Vagina (tissue), 2 donors: Measurements from ENCODE around the gene CST7.
"Not testable (repeated sequence)": the region's sequence is repeated elsewhere in the genome, so short reads cannot be mapped to it uniquely, and the experiment has no call there.

Experiments used
- POLR2A ChIP-seq, 2 donors: fragments of 450-650 bp; IDR thresholded peaks; one replicate each; pipeline ENCODE4 v1.6.1; 2017; ENCODE audit warnings: antibody characterized with exemption in 2 of 2, mild to moderate bottlenecking in 2 of 2, moderate library complexity in 2 of 2
- TF ChIP-seq, protein P1 (sequence below), 3 experiments: fragments of 450-650 bp in 2 of 3; fragments of 200-600 bp in 1 of 3; sonication (generic) in 1 of 3; IDR thresholded peaks; one replicate each; pipeline ENCODE4 v1.5.1; 2017 to 2019; ENCODE audit warnings: antibody characterized with exemption in 3 of 3, mild to moderate bottlenecking in 2 of 3, moderate library complexity in 2 of 3

DNA sequence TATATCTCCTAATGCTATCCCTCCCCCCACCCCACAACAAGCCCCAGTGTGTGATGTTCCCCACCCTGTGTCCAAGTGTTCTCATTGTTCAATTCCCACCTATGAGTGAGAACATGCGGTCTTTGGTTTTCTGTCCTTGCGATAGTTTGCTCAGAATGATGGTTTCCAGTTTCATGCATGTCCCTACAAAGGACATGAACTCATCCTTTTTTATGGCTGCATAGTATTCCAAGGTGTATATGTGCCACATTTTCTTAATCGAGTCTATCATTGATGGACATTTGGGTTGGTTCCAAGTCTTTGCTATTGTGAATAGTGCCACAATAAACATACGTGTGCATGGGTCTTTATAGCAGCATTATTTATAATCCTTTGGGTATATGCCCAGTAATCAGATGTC, 52.3 kb downstream of the CST7 start:
- TF ChIP-seq, protein P1, sequence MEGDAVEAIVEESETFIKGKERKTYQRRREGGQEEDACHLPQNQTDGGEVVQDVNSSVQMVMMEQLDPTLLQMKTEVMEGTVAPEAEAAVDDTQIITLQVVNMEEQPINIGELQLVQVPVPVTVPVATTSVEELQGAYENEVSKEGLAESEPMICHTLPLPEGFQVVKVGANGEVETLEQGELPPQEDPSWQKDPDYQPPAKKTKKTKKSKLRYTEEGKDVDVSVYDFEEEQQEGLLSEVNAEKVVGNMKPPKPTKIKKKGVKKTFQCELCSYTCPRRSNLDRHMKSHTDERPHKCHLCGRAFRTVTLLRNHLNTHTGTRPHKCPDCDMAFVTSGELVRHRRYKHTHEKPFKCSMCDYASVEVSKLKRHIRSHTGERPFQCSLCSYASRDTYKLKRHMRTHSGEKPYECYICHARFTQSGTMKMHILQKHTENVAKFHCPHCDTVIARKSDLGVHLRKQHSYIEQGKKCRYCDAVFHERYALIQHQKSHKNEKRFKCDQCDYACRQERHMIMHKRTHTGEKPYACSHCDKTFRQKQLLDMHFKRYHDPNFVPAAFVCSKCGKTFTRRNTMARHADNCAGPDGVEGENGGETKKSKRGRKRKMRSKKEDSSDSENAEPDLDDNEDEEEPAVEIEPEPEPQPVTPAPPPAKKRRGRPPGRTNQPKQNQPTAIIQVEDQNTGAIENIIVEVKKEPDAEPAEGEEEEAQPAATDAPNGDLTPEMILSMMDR (IDR thresholded peaks at IDR 0.05) = not testable (repeated sequence)
- TF ChIP-seq POLR2A (IDR thresholded peaks at IDR 0.05) = not testable (repeated sequence)
